HCT116 (cell line): ENCODE results near the gene CALHM1. TPM values are rescaled to one million over a fixed set of nuclear protein-coding genes. Genes with fewer than 3 reads are reported as not detected.

Source experiments
- ATAC-seq: fragments of 200-7000 bp; cut with Tn5 transposase; 2 replicates; pipeline ENCODE4 v1.9.1; 2020; ENCODE audit warnings: mild to moderate bottlenecking, moderate library complexity
- BruUV-seq: library from RNA; stranded (reverse); fragments of 400-500 nt; replicated peaks from 2 replicates; lab custom pipeline; 2021; lab: Mats Ljungman, UMichigan
- CTCF ChIA-PET: fragments of 300-600 bp; sonication (Branson Sonifier 250); formaldehyde crosslinking; loops from one replicate; lab custom pipeline; 2021; ENCODE audit warnings: antibody characterized with exemption; lab: Charles Lee
- POLR2A ChIA-PET: fragments of 300-600, 350-600 bp; sonication (Branson Sonifier 250); formaldehyde crosslinking; loops from one replicate; lab custom pipeline; 2021; ENCODE audit warnings: antibody characterized with exemption; lab: Charles Lee
- RAD21 ChIA-PET, 2 experiments: fragments of 300-600 bp; sonication (Branson Sonifier 250); formaldehyde crosslinking; loops; one replicate each; lab custom pipeline; 2023; ENCODE audit warnings: low total read pairs in 2 of 2; ENCODE audit not compliant: uncharacterized antibody in 2 of 2, unreplicated experiment in 2 of 2, low non-redundant PET in 1 of 2; lab: Charles Lee
- DNase-seq: peaks from one replicate; pipeline ENCODE4 v3.0.0-alpha.2; 2010; ENCODE audit warnings: low read depth, low spot score
- H2AFZ ChIP-seq: fragments of 200-600 bp; shearing (Covaris generic), sonication (generic); 2 replicates; pipeline ENCODE4 v1.6.1; 2017; ENCODE audit warnings: low read depth, mixed run types, mixed read lengths, antibody characterized with exemption, low read length; ENCODE audit not compliant: poor library complexity, severe bottlenecking
- H3K27ac ChIP-seq: 2 replicates; pipeline ENCODE4 v1.5.1; 2012; ENCODE audit warnings: low read depth, low read length
- H3K27me3 ChIP-seq: fragments of 200-600 bp; sonication (generic); 2 replicates; pipeline ENCODE4 v1.6.1; 2016; ENCODE audit warnings: mixed run types, low read length, mixed read lengths; ENCODE audit not compliant: insufficient read depth
- H3K36me3 ChIP-seq, 2 experiments: fragments of 200-500 bp in 1 of 2; fragments of 200-600 bp in 1 of 2; sonication (Bioruptor generic) in 1 of 2; sonication (generic) in 1 of 2; 2 replicates each; pipeline versions ENCODE4 v1.5.1 to v1.6.1; 2014 to 2016; ENCODE audit warnings: low read length in 2 of 2, inconsistent platforms in 1 of 2, mixed read lengths in 1 of 2, mixed run types in 1 of 2; ENCODE audit not compliant: insufficient read depth in 2 of 2, control insufficient read depth in 1 of 2
- H3K4me1 ChIP-seq, 2 experiments: fragments of 200-600 bp in 1 of 2; sonication (generic) in 1 of 2; 2 replicates each; pipeline versions ENCODE4 v1.5.1 to v1.6.1; 2012 to 2017; ENCODE audit warnings: low read length in 2 of 2, inconsistent platforms in 1 of 2, mild to moderate bottlenecking in 1 of 2, mixed read lengths in 1 of 2, mixed run types in 1 of 2, moderate library complexity in 1 of 2; ENCODE audit not compliant: insufficient read depth in 2 of 2, control insufficient read depth in 1 of 2
- H3K4me2 ChIP-seq: fragments of 200-600 bp; sonication (generic); 2 replicates; pipeline ENCODE4 v1.6.1; 2017; ENCODE audit warnings: mixed run types, low read length, mixed read lengths
- H3K4me3 ChIP-seq, 2 experiments: fragments of 200-600 bp in 1 of 2; sonication (generic) in 1 of 2; replicated peaks in 1 of 2; 2 replicates each; pipeline ENCODE4 v1.5.1; 2011 to 2016; ENCODE audit warnings: low read length in 2 of 2, control low read depth in 1 of 2, low read depth in 1 of 2, mild to moderate bottlenecking in 1 of 2, mixed read lengths in 1 of 2, mixed run types in 1 of 2
- H3K79me2 ChIP-seq: fragments of 200-600 bp; sonication (generic); 2 replicates; pipeline ENCODE4 v1.6.1; 2017; ENCODE audit warnings: mild to moderate bottlenecking, mixed run types, low read length, moderate library complexity, mixed read lengths; ENCODE audit not compliant: insufficient read depth
- H3K9ac ChIP-seq: fragments of 200-600 bp; sonication (generic); 2 replicates; pipeline ENCODE4 v1.6.1; 2016; ENCODE audit warnings: low read length, mixed read lengths
- H3K9me2 ChIP-seq: fragments of 200-600 bp; sonication (generic), shearing (Covaris generic); 2 replicates; pipeline ENCODE4 v1.6.1; 2017; ENCODE audit warnings: mixed run types, mild to moderate bottlenecking, moderate library complexity; ENCODE audit not compliant: insufficient read depth
- H3K9me3 ChIP-seq, 2 experiments: fragments of 200-500 bp in 1 of 2; fragments of 200-600 bp in 1 of 2; sonication (Bioruptor generic) in 1 of 2; sonication (generic) in 1 of 2; 2 replicates each; pipeline ENCODE4 v1.6.1; 2014 to 2017; ENCODE audit warnings: low read length in 2 of 2, mixed read lengths in 2 of 2, inconsistent platforms in 1 of 2, low read depth in 1 of 2, mild to moderate bottlenecking in 1 of 2, mixed run types in 1 of 2, moderate library complexity in 1 of 2; ENCODE audit not compliant: control insufficient read depth in 1 of 2, insufficient read depth in 1 of 2
- H4K20me1 ChIP-seq: fragments of 200-600 bp; sonication (generic), shearing (Covaris generic); 2 replicates; pipeline ENCODE4 v1.6.1; 2017; ENCODE audit warnings: mixed run types, mild to moderate bottlenecking, moderate library complexity; ENCODE audit not compliant: insufficient read depth
- CBX3 ChIP-seq: IDR thresholded peaks from 2 replicates; pipeline ENCODE4 v1.6.1; 2012; ENCODE audit warnings: low read depth
- CEBPB ChIP-seq: IDR thresholded peaks from 2 replicates; pipeline ENCODE4 v1.6.1; 2012; ENCODE audit warnings: low read depth
- EGR1 ChIP-seq: IDR thresholded peaks from 2 replicates; pipeline ENCODE4 v1.6.1; 2012; ENCODE audit warnings: low read depth
- ELF1 ChIP-seq: IDR thresholded peaks from 2 replicates; pipeline ENCODE4 v1.6.1; 2012; ENCODE audit warnings: low read depth, borderline replicate concordance
- EZH2phosphoT487 ChIP-seq: fragments of 200-600 bp; IDR thresholded peaks from 2 replicates; pipeline ENCODE4 v1.6.1; 2018; ENCODE audit warnings: antibody characterized with exemption, borderline replicate concordance
- FOSL1 ChIP-seq: IDR thresholded peaks from 2 replicates; pipeline ENCODE4 v1.6.1; 2012; ENCODE audit warnings: low read depth
- POLR2A ChIP-seq: IDR thresholded peaks from 2 replicates; pipeline ENCODE4 v1.7.0; 2011; ENCODE audit warnings: borderline replicate concordance; ENCODE audit not compliant: insufficient read depth, insufficient read length; ENCODE audit errors: extremely low read depth
- POLR2AphosphoS5 ChIP-seq: IDR thresholded peaks from 2 replicates; pipeline ENCODE4 v1.6.1; 2011; ENCODE audit warnings: mild to moderate bottlenecking, low read depth, low read length, moderate library complexity
- RAD21 ChIP-seq: IDR thresholded peaks from 2 replicates; pipeline ENCODE4 v1.6.1; 2012; ENCODE audit warnings: low read depth, mild to moderate bottlenecking
- SIN3A ChIP-seq: IDR thresholded peaks from 2 replicates; pipeline ENCODE4 v1.6.1; 2012; ENCODE audit warnings: low read depth
- SRF ChIP-seq: IDR thresholded peaks from 2 replicates; pipeline ENCODE4 v1.6.1; 2012; ENCODE audit warnings: low read depth
- ZFX ChIP-seq: fragments of 450-650 bp; IDR thresholded peaks from 2 replicates; pipeline ENCODE4 v1.6.1; 2017
- intact Hi-C: fragments of 100-400 bp; cut with micrococcal nuclease; formaldehyde crosslinking; loops from 2 replicates; pipeline ENCODE4 v1.10.0; 2022
- total RNA-seq: library from RNA; stranded (reverse); gene quantifications from one replicate; pipeline ENCODE4 v1.2.1, GENCODE V29; 2021; ENCODE audit not compliant: unreplicated experiment
- TF ChIP-seq, protein P1 (sequence below): IDR thresholded peaks from 2 replicates; pipeline ENCODE4 v1.6.1; 2012; ENCODE audit warnings: low read depth
- TF ChIP-seq, protein P2 (sequence below): IDR thresholded peaks from 2 replicates; pipeline ENCODE4 v1.6.1; 2012
- TF ChIP-seq, protein P3 (sequence below): IDR thresholded peaks from 2 replicates; pipeline ENCODE4 v1.6.1; 2012
- TF ChIP-seq, protein P4 (sequence below): IDR thresholded peaks from 2 replicates; pipeline ENCODE4 v1.6.1; 2011; ENCODE audit warnings: mild to moderate bottlenecking, low read length, moderate library complexity; ENCODE audit not compliant: insufficient replicate concordance; ENCODE audit errors: extremely low read depth

The CALHM1 gene
- total RNA-seq, 1 experiment from 2014 or later: not detected

DNA sequence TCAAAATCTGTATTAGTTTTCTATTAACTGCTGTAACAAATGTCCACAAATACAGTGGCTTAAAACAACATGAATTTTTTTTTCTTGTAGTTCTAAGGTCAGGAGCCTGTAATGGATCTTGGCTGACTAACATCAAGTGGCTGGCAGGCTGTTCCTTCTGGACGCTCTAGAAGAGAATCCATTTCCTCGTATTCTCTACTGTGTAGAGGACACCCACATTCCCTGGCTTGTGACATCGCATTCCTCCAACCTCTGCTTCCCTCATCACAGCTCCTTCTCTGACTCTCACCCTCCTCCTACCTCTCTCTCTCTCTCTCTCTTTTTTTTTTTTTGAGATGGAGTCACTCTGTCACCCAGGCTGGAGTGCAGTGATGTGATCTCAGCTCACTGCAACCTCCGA, 4.8 kb upstream of the CALHM1 start:
- no peaks in the 10 kb centered on the region for H4K20me1 ChIP-seq
- no peak overlapping the region for H2AFZ ChIP-seq
- no TSS peak for BruUV-seq
- no peak overlapping the region for H3K9ac ChIP-seq
- ChIA-PET RAD21 (no interaction called here), CTCF (interaction anchor here (2.7 kb wide), 1 partner anchor 13 kb away, joined by 10 read pairs; no protein-coding TSS in a partner anchor), POLR2A (no interaction called here)
- H3K4me3 ChIP-seq: no peak overlapping the region
- H3K27me3 ChIP-seq: no peaks in the 10 kb centered on the region
- H3K36me3 ChIP-seq: no peaks in the 10 kb centered on the region
- no peak overlapping the region for H3K27ac ChIP-seq
- H3K79me2 ChIP-seq: no peaks in the 10 kb centered on the region
- no peak overlapping the region for H3K4me2 ChIP-seq
- no peaks in the 10 kb centered on the region for H3K9me2 ChIP-seq
- H3K4me1 ChIP-seq: no peaks in the 10 kb centered on the region; a peak in 1 of 4 replicates
- no peaks in the 10 kb centered on the region for H3K9me3 ChIP-seq
- no peak for DNase-seq
- no peak for ATAC-seq
- intact Hi-C loops: no loop called here
- TF ChIP-seq SIN3A (no peak), CEBPB (no peak), FOSL1 (no peak), SRF (no peak), ZFX (no peak), POLR2AphosphoS5 (no peak), EZH2phosphoT487 (no peak), POLR2A (no peak), EGR1 (no peak), ELF1 (no peak), CBX3 (no peak), RAD21 (no peak)
- TF ChIP-seq, protein P1, sequence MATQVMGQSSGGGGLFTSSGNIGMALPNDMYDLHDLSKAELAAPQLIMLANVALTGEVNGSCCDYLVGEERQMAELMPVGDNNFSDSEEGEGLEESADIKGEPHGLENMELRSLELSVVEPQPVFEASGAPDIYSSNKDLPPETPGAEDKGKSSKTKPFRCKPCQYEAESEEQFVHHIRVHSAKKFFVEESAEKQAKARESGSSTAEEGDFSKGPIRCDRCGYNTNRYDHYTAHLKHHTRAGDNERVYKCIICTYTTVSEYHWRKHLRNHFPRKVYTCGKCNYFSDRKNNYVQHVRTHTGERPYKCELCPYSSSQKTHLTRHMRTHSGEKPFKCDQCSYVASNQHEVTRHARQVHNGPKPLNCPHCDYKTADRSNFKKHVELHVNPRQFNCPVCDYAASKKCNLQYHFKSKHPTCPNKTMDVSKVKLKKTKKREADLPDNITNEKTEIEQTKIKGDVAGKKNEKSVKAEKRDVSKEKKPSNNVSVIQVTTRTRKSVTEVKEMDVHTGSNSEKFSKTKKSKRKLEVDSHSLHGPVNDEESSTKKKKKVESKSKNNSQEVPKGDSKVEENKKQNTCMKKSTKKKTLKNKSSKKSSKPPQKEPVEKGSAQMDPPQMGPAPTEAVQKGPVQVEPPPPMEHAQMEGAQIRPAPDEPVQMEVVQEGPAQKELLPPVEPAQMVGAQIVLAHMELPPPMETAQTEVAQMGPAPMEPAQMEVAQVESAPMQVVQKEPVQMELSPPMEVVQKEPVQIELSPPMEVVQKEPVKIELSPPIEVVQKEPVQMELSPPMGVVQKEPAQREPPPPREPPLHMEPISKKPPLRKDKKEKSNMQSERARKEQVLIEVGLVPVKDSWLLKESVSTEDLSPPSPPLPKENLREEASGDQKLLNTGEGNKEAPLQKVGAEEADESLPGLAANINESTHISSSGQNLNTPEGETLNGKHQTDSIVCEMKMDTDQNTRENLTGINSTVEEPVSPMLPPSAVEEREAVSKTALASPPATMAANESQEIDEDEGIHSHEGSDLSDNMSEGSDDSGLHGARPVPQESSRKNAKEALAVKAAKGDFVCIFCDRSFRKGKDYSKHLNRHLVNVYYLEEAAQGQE: no peak
- TF ChIP-seq, protein P2, sequence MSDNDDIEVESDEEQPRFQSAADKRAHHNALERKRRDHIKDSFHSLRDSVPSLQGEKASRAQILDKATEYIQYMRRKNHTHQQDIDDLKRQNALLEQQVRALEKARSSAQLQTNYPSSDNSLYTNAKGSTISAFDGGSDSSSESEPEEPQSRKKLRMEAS: no peak
- TF ChIP-seq, protein P3, sequence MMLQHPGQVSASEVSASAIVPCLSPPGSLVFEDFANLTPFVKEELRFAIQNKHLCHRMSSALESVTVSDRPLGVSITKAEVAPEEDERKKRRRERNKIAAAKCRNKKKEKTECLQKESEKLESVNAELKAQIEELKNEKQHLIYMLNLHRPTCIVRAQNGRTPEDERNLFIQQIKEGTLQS: no peak
- TF ChIP-seq, protein P4, sequence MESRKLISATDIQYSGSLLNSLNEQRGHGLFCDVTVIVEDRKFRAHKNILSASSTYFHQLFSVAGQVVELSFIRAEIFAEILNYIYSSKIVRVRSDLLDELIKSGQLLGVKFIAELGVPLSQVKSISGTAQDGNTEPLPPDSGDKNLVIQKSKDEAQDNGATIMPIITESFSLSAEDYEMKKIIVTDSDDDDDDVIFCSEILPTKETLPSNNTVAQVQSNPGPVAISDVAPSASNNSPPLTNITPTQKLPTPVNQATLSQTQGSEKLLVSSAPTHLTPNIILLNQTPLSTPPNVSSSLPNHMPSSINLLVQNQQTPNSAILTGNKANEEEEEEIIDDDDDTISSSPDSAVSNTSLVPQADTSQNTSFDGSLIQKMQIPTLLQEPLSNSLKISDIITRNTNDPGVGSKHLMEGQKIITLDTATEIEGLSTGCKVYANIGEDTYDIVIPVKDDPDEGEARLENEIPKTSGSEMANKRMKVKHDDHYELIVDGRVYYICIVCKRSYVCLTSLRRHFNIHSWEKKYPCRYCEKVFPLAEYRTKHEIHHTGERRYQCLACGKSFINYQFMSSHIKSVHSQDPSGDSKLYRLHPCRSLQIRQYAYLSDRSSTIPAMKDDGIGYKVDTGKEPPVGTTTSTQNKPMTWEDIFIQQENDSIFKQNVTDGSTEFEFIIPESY: no peak
